PC-9 (cell line): ENCODE data around the gene TLR6. TPM values are rescaled to one million over a fixed set of nuclear protein-coding genes. Genes with fewer than 3 reads are reported as not detected.

Experiments used
- BruUV-seq: library from RNA; stranded (reverse); fragments of 400-500 nt; replicated peaks from 2 replicates; lab custom pipeline; 2021; lab: Mats Ljungman, UMichigan
- CTCF ChIA-PET: fragments of 300-600 bp; sonication (Branson Sonifier 250); formaldehyde crosslinking; loops from one replicate; lab custom pipeline; 2022; ENCODE audit warnings: antibody characterized with exemption; lab: Charles Lee
- POLR2A ChIA-PET: fragments of 300-600 bp; sonication (Branson Sonifier 250); formaldehyde crosslinking; loops from one replicate; lab custom pipeline; 2022; ENCODE audit warnings: antibody characterized with exemption; ENCODE audit not compliant: unreplicated experiment; lab: Charles Lee
- DNase-seq, 2 experiments: peaks; one replicate each; pipeline versions ENCODE4 v3.0.0 to v3.0.0-alpha.2; 2015 to 2022; ENCODE audit warnings: mixed read lengths in 1 of 2
- H2AFZ ChIP-seq: fragments of 200-600 bp; sonication (generic); 2 replicates; pipeline ENCODE4 v1.8.1; 2017; ENCODE audit warnings: antibody characterized with exemption
- H3F3A ChIP-seq: fragments of 200-600 bp; sonication (generic); 2 replicates; pipeline ENCODE4 v1.8.1; 2017; ENCODE audit warnings: antibody characterized with exemption, mild to moderate bottlenecking, low read depth; ENCODE audit not compliant: insufficient read depth
- H3K27ac ChIP-seq: fragments of 200-600 bp; sonication (generic); 2 replicates; pipeline ENCODE4 v1.6.1; 2016; ENCODE audit warnings: mixed run types
- H3K27me3 ChIP-seq: fragments of 200-600 bp; sonication (generic); 2 replicates; pipeline ENCODE4 v1.6.1; 2016; ENCODE audit warnings: low read depth, mixed run types; ENCODE audit not compliant: insufficient read depth
- H3K36me3 ChIP-seq: fragments of 200-600 bp; sonication (generic); 2 replicates; pipeline ENCODE4 v1.6.1; 2016; ENCODE audit warnings: low read depth, mixed run types
- H3K4me1 ChIP-seq: fragments of 200-600 bp; sonication (generic); replicated peaks from 2 replicates; pipeline ENCODE4 v1.6.1; 2016; ENCODE audit warnings: mixed run types; ENCODE audit not compliant: insufficient read depth
- H3K4me2 ChIP-seq: fragments of 200-600 bp; sonication (generic); 2 replicates; pipeline ENCODE4 v1.6.1; 2017; ENCODE audit warnings: mixed run types
- H3K4me3 ChIP-seq: fragments of 200-600 bp; sonication (generic); 2 replicates; pipeline ENCODE4 v1.6.1; 2016; ENCODE audit warnings: mixed run types
- H3K79me2 ChIP-seq: fragments of 200-600 bp; sonication (generic); 2 replicates; pipeline ENCODE4 v1.6.1; 2017; ENCODE audit warnings: low read depth, mixed run types
- H3K9me2 ChIP-seq: fragments of 200-600 bp; sonication (generic); 2 replicates; pipeline ENCODE4 v1.8.1; 2017; ENCODE audit warnings: mild to moderate bottlenecking; ENCODE audit not compliant: insufficient read depth
- H3K9me3 ChIP-seq: fragments of 200-600 bp; sonication (generic); 2 replicates; pipeline ENCODE4 v1.8.1; 2016; ENCODE audit warnings: low read depth; ENCODE audit not compliant: insufficient read depth
- H4K20me1 ChIP-seq: fragments of 200-600 bp; sonication (generic); 2 replicates; pipeline ENCODE4 v1.8.1; 2017; ENCODE audit not compliant: insufficient read depth
- EZH2 ChIP-seq: fragments of 200-600 bp; sonication (generic); IDR thresholded peaks from 2 replicates; pipeline ENCODE4 v1.8.0; 2017; ENCODE audit warnings: antibody characterized with exemption, low read depth
- intact Hi-C: fragments of 100-400 bp; cut with micrococcal nuclease; formaldehyde crosslinking; loops from one replicate; pipeline ENCODE4 v1.10.0; 2022; ENCODE audit not compliant: unreplicated experiment
- total RNA-seq: library from RNA; stranded (reverse); gene quantifications from 2 replicates; pipeline ENCODE4 v1.2.3, GENCODE V29; 2021
- TF ChIP-seq, protein P1 (sequence below): fragments of 200-600 bp; sonication (generic); conservative IDR thresholded peaks from 2 replicates; pipeline ENCODE4 v1.6.1; 2017; ENCODE audit warnings: mixed run types, antibody characterized with exemption, mild to moderate bottlenecking, moderate library complexity

The TLR6 gene
- total RNA-seq, 1 experiment from 2014 or later: 9.3 TPM

DNA sequence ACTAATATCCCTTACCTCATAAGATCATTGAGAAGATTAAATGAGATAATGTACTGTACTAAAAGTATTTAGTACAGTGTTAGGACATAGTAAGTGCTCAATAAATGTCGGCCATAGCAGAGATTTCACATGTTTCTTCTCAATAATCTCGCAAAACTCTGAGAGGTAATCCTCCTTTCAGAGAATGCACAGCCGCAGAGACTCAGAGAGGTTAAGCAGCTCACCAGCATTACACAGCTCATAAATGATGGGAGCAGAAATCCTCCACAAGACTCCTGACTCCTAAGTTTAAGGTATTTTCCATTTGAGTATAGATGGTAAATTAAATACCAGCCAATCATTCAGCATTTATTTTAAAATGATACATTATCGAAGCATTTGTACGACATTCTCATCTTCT lies 45.6 kb upstream of the TLR6 start:
- DNase-seq: no peak
- Histone ChIP-seq H3K9me2 (no peaks in the 10 kb centered on the region), H3K27ac (no peak overlapping the region), H3K27me3 (no peaks in the 10 kb centered on the region), H4K20me1 (no peaks in the 10 kb centered on the region), H3K9me3 (no peaks in the 10 kb centered on the region), H3F3A (no peaks in the 10 kb centered on the region; the same call in 1 of the 2 replicates), H3K36me3 (0 out of 2 replicates have a peak, but pooled peaks cover 5% of the 10 kb centered on the region), H3K4me1 (no peaks in the 10 kb centered on the region), H2AFZ (no peak overlapping the region), H3K4me3 (no peak overlapping the region), H3K79me2 (no peaks in the 10 kb centered on the region), H3K4me2 (no peak overlapping the region)
- intact Hi-C loops: loop anchor here (1.0 kb wide), 1 partner anchor 233 kb away; no protein-coding TSS in a partner anchor
- POLR2A ChIA-PET: interaction anchor here (0.7 kb wide), 1 partner anchor 143 kb away, joined by 4 read pairs; no protein-coding TSS in a partner anchor
- TF ChIP-seq EZH2: no peak
- TF ChIP-seq, protein P1, sequence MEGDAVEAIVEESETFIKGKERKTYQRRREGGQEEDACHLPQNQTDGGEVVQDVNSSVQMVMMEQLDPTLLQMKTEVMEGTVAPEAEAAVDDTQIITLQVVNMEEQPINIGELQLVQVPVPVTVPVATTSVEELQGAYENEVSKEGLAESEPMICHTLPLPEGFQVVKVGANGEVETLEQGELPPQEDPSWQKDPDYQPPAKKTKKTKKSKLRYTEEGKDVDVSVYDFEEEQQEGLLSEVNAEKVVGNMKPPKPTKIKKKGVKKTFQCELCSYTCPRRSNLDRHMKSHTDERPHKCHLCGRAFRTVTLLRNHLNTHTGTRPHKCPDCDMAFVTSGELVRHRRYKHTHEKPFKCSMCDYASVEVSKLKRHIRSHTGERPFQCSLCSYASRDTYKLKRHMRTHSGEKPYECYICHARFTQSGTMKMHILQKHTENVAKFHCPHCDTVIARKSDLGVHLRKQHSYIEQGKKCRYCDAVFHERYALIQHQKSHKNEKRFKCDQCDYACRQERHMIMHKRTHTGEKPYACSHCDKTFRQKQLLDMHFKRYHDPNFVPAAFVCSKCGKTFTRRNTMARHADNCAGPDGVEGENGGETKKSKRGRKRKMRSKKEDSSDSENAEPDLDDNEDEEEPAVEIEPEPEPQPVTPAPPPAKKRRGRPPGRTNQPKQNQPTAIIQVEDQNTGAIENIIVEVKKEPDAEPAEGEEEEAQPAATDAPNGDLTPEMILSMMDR: no peak
- CTCF ChIA-PET: interaction anchor here (0.6 to 1.0 kb wide), 2 partner anchors 233 to 581 kb away, joined by 6 to 7 read pairs; no protein-coding TSS in a partner anchor
- no TSS peak for BruUV-seq

DNA sequence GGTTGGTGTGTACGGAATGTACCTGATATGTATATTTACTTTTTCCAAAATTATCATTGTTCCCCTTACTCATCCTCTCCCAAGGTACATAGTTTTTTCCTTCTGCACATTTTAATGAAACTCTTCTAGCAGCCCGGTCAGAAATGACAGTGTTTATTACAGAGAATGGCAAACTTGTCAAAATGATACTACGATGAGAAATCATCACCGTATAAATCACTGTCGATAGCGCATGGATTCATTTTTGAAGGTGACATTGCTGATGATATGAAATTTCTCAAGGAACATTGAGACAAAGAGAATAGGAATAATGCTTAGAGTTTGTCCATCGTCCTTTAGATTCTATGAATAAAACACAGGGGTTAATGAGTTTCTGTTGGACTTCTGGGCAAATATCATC lies 41.6 kb upstream of the TLR6 start:
- CTCF ChIA-PET: no interaction called here
- no peaks in the 10 kb centered on the region for H3K36me3 ChIP-seq
- no TSS peak for BruUV-seq

DNA sequence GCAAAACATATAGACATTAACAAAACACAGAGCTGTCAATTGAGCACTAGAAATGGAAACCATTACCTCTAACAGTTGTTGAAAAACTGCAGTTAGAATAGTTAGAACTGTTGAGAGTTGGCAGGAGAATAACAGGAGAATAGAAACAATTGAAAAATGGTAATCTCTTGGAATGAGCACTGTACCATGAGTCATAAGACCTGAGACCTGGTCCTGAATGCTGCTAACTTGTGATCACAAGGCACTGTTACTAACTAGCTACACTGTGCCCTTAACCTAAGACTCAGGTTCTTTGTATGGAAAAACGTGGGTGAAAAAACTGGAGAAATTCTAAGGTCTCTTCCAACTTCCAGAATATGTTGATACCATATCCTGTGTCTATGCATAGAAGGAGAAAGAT lies 40.3 kb upstream of the TLR6 start:
- no peak for DNase-seq
- no peak for TF ChIP-seq EZH2
- TF ChIP-seq, protein P1: no peak
- BruUV-seq: no TSS peak
- ChIA-PET POLR2A (interaction anchor here (0.6 kb wide), 1 partner anchor 708 kb away, joined by 8 read pairs; no protein-coding TSS in a partner anchor), CTCF (interaction anchor here (0.7 kb wide), 1 partner anchor 219 kb away, joined by 3 read pairs; no protein-coding TSS in a partner anchor)
- H2AFZ ChIP-seq: no peak overlapping the region
- H3K4me2 ChIP-seq: no peak overlapping the region
- H3K79me2 ChIP-seq: no peaks in the 10 kb centered on the region
- H3K27ac ChIP-seq: no peak overlapping the region
- no peaks in the 10 kb centered on the region for H4K20me1 ChIP-seq
- H3K9me2 ChIP-seq: no peaks in the 10 kb centered on the region
- H3K36me3 ChIP-seq: no peaks in the 10 kb centered on the region
- no peak overlapping the region for H3K4me3 ChIP-seq
- H3F3A ChIP-seq: peaks cover 3% of the 10 kb centered on the region; the same call in 1 of the 2 replicates
- no peaks in the 10 kb centered on the region for H3K4me1 ChIP-seq
- H3K27me3 ChIP-seq: no peaks in the 10 kb centered on the region
- no peaks in the 10 kb centered on the region for H3K9me3 ChIP-seq
- intact Hi-C loops: no loop called here

More for the DNA sequence above, 41.6 kb upstream of the TLR6 start:
- DNase-seq: no peak
- Histone ChIP-seq H4K20me1 (no peaks in the 10 kb centered on the region), H3K9me3 (no peaks in the 10 kb centered on the region), H3K4me3 (no peak overlapping the region), H3K4me1 (no peaks in the 10 kb centered on the region), H2AFZ (no peak overlapping the region), H3K27me3 (no peaks in the 10 kb centered on the region), H3K79me2 (no peaks in the 10 kb centered on the region), H3K9me2 (no peaks in the 10 kb centered on the region), H3K27ac (no peak overlapping the region), H3K4me2 (no peak overlapping the region), H3F3A (peaks cover 3% of the 10 kb centered on the region; the same call in 1 of the 2 replicates)
- POLR2A ChIA-PET: no interaction called here
- TF ChIP-seq EZH2: no peak
- TF ChIP-seq, protein P1: no peak
- intact Hi-C loops: no loop called here
